Peyer's patch (tissue), 4 donors: ENCODE measurements around the gene EEF2K. TPM values are rescaled to one million over a fixed set of nuclear protein-coding genes. Genes with fewer than 3 reads are reported as not detected.
"Not testable (repeated sequence)": the region's sequence is repeated elsewhere in the genome, so short reads cannot be mapped to it uniquely, and the experiment has no call there.

Experiments
- DNase-seq, 3 donors: peaks; one replicate each; pipeline ENCODE4 v3.0.0-alpha.2; 2017 to 2019
- H3K27ac ChIP-seq, 4 donors: fragments of 200-600 bp; sonication (generic); one replicate each; pipeline ENCODE4 v1.5.1; 2016 to 2019
- H3K27me3 ChIP-seq, 2 donors: fragments of 200-600 bp; sonication (generic); one replicate each; pipeline ENCODE4 v1.5.1; 2019
- H3K36me3 ChIP-seq, 3 donors: fragments of 200-600 bp; sonication (generic); one replicate each; pipeline ENCODE4 v1.5.1; 2016 to 2019
- H3K4me1 ChIP-seq, 4 donors: fragments of 200-600 bp; sonication (generic); one replicate each; pipeline ENCODE4 v1.5.1; 2016 to 2019
- H3K4me3 ChIP-seq, 4 donors: fragments of 200-600 bp; sonication (generic); 1 replicate in 3 of 4; 2 replicates in 1 of 4; pipeline ENCODE4 v1.5.1; 2016 to 2019; ENCODE audit warnings: mild to moderate bottlenecking in 1 of 4
- H3K9me3 ChIP-seq, 4 donors: fragments of 200-600 bp; sonication (generic); one replicate each; pipeline ENCODE4 v1.5.1; 2016 to 2019; ENCODE audit warnings: mild to moderate bottlenecking in 1 of 4
- CTCF ChIP-seq, 6 experiments: fragments of 450-650 bp in 4 of 6; fragments of 200-600 bp in 2 of 6; sonication (generic) in 1 of 6; IDR thresholded peaks; one replicate each; pipeline ENCODE4 v1.5.1; 2017 to 2019; ENCODE audit warnings: antibody characterized with exemption in 6 of 6, mild to moderate bottlenecking in 3 of 6, moderate library complexity in 1 of 6
- POLR2A ChIP-seq, 2 donors: fragments of 450-650 bp; IDR thresholded peaks; one replicate each; pipeline ENCODE4 v1.5.1; 2017; ENCODE audit warnings: antibody characterized with exemption in 2 of 2, mild to moderate bottlenecking in 2 of 2, moderate library complexity in 2 of 2
- total RNA-seq, 4 donors: library from RNA; depleted of rRNA; stranded (reverse); fragments of >200 nt; gene quantifications; one replicate each; pipeline ENCODE4 v1.1.0, GENCODE V29; 2016

The EEF2K gene
- total RNA-seq, 4 donors from 2014 or later, result 26.9 to 46.4 (median 36.1) TPM

GRCh38 chr16:22216191-22216831 lies 10.2 kb downstream of the EEF2K start:
- peaks cover 0 to 12% (median 0%) of the 10 kb centered on the region in 3 donors for H3K36me3 ChIP-seq
- no peak overlapping the region for H3K27ac ChIP-seq
- no peaks in the 10 kb centered on the region for H3K9me3 ChIP-seq
- no peak overlapping the region for H3K4me3 ChIP-seq
- no peak for DNase-seq
- TF ChIP-seq CTCF (IDR thresholded peaks at IDR 0.05), result no peak
- no peak for TF ChIP-seq POLR2A (IDR thresholded peaks at IDR 0.05)
- peaks cover 0 to 13% (median 6%) of the 10 kb centered on the region in 4 donors for H3K4me1 ChIP-seq
- H3K27me3 ChIP-seq, result no peaks in the 10 kb centered on the region

GRCh38 chr16:22216832-22217225 lies 10.8 kb downstream of the EEF2K start:
- not testable (repeated sequence) for H3K4me3 ChIP-seq, DNase-seq, H3K9me3 ChIP-seq, H3K27ac ChIP-seq, H3K27me3 ChIP-seq
- Histone ChIP-seq H3K36me3 (peaks cover 0 to 12% (median 0%) of the 10 kb centered on the region in 3 donors), H3K4me1 (peaks cover 0 to 13% (median 6%) of the 10 kb centered on the region in 4 donors)

GRCh38 chr16:22217890-22218730 lies 12.0 kb downstream of the EEF2K start:
- Histone ChIP-seq H3K27ac (peak overlapping the region in 2 of 4 donors; percentile 3 to 25), H3K4me3 (no peak overlapping the region), H3K9me3 (no peaks in the 10 kb centered on the region), H3K4me1 (peaks cover 0 to 13% (median 6%) of the 10 kb centered on the region in 4 donors), H3K27me3 (no peaks in the 10 kb centered on the region), H3K36me3 (peaks cover 0 to 4% (median 0%) of the 10 kb centered on the region in 3 donors)
- peak in 2 of 3 donors; percentile 59 to 70 for DNase-seq
- TF ChIP-seq POLR2A (IDR thresholded peaks at IDR 0.05) (no peak), CTCF (IDR thresholded peaks at IDR 0.05) (no peak)

- H3K27ac ChIP-seq, result peak overlapping the region in 2 of 4 donors; percentile 20 to 28
- no peaks in the 10 kb centered on the region for H3K27me3 ChIP-seq
- no peak overlapping the region for H3K4me3 ChIP-seq
- H3K36me3 ChIP-seq, result no peaks in the 10 kb centered on the region
- DNase-seq, result no peak
- peaks cover 0 to 13% (median 6%) of the 10 kb centered on the region in 4 donors for H3K4me1 ChIP-seq
- TF ChIP-seq CTCF (IDR thresholded peaks at IDR 0.05) (no peak), POLR2A (IDR thresholded peaks at IDR 0.05) (no peak)
- no peaks in the 10 kb centered on the region for H3K9me3 ChIP-seq
Observed at GRCh38 chr16:22219389-22220068, 13.5 kb downstream of the EEF2K start.

- Histone ChIP-seq H3K4me3 (no peak overlapping the region), H3K36me3 (no peaks in the 10 kb centered on the region), H3K9me3 (no peaks in the 10 kb centered on the region), H3K27ac (peak overlapping the region in 2 of 4 donors; percentile 20 to 28), H3K27me3 (no peaks in the 10 kb centered on the region), H3K4me1 (peaks cover 0 to 13% (median 6%) of the 10 kb centered on the region in 4 donors)
- no peak for TF ChIP-seq CTCF (IDR thresholded peaks at IDR 0.05)
- peak in 2 of 3 donors; percentile 69 to 70 for DNase-seq
Observed at GRCh38 chr16:22220069-22220440, 14.0 kb downstream of the EEF2K start.
